Lung microvascular endothelial cell (primary cell): Measurements from ENCODE around the gene PKIB. TPM values are rescaled to one million over a fixed set of nuclear protein-coding genes. Genes with fewer than 3 reads are reported as not detected.
"Not testable (repeated sequence)": the region's sequence is repeated elsewhere in the genome, so short reads cannot be mapped to it uniquely, and the experiment has no call there.

Experiments
- DNase-seq, 2 donors: peaks; one replicate each; pipeline versions ENCODE4 v3.0.0 to v3.0.0-alpha.2; 2010; ENCODE audit warnings: low read depth in 2 of 2
- total RNA-seq: library from RNA; depleted of rRNA; stranded (reverse); fragments of >200 nt; gene quantifications from 2 replicates; pipeline ENCODE4 v1.2.1, GENCODE V29; 2014

Gene PKIB
- total RNA-seq, 1 donor from 2014 or later, result 0.20 TPM

- DNase-seq, result no peak
These were observed 10.7 kb downstream of the PKIB start for GRCh38 chr6:122620902-122621301.

DNA sequence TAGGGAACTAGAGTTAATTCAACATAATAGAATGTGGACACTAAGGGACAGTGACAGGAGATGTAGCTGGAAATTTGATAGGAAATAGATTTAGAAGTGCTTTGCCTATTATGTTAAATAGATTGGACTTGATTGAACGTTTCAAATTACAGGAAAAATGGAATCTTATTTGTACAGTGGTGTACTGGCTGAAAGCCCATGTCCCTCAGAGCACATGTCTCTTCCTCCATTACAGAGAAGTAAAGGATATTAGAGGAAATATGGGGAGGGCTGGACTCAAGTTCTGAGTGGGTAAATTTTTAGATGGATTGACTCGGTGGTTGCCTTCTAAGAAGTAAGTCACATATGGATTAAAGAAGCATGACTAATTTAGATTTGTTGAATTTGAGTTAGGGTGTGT lies 11.4 kb downstream of the PKIB start:
- DNase-seq, result no peak

DNA sequence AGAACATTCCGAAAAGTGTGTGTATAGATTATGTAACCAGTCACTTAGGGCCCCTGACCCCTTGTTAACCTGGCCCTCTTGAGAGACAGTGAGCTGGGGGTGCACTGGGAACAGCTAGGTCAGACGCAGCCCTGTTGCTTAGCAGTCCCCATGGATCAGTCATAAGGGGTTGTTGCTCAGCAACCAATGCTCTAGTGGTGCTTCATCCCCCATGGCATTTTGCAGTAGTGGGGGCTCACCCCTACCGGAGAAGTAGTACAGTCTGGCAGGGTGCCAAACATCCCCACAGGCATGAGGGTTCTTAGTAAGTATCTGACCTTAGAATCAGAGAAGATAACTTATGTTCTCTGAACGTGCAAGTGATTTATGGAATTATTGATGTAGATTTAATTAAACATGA lies 12.3 kb downstream of the PKIB start:
- DNase-seq, result no peak

- no peak for DNase-seq
These were observed 13.1 kb downstream of the PKIB start for GRCh38 chr6:122623279-122623678.

DNA sequence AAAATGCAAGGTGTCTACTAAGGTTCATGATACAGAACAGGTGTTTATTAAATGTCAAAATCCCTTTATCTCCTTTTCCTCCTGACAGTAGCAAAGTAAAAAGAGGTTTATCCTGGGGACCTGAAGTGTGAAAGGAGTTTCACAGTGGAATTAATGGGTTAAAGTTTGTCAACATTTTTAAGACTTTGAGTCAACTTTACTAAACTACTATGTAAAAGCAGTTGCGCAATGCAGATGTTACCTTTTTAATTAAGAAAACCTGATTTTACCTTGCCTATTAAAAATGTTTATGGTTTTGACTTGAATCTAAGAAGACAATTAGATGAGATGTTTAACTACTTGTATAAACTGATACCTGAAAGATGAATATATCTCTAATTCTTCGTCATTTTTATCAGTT lies 14.6 kb downstream of the PKIB start:
- DNase-seq, result no peak

DNA sequence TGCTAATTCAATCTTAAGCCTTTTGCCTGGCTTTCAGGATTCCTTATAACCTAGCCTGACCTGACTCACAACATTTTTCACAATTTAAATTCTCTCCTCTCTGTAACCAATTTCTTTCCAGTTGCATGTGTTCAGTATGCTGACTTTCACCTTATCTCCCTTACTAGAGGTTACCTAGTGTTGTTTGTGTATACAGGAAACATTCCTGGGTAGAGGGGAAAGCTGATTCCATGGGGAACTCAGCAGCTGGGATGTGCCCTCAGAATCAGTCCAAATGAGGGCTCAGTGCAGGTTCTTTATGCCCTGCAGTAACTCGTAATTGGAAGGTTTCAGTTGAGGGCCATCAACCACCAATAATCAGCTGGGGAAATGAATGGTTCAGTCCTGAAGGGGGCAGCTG lies 18.5 kb downstream of the PKIB start:
- no peak for DNase-seq

DNA sequence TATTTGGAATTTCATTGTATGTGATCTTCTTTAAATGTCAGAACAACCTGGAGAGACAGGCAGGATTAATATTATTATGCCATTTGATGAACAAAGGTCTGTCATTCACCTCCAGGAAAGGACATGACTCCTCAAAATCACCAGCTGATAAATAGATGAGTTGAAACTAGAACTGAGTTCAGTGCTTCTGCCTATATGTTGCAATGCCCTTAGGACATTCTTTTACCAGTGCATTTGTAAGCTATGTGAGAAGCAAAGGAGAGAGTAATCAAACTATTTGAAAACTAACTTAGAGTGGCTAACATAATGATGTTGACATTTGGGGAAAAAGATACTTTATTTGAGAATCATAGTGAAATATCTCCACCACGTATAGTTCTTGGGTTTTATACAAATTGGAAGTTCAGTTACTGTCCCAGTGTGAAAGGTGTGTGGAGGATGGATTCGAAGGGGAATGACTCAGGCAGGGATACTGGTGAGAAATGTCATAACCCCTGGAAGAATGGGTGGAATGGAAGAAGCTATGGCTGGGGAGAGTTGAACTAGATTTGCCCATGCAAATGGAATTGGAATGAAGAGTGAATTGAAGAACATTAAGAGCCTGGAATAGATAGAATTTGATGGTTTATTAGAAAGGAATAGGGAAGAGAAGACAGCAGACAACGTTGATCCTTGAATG lies 21.5 kb downstream of the PKIB start:
- DNase-seq, result no peak

DNA sequence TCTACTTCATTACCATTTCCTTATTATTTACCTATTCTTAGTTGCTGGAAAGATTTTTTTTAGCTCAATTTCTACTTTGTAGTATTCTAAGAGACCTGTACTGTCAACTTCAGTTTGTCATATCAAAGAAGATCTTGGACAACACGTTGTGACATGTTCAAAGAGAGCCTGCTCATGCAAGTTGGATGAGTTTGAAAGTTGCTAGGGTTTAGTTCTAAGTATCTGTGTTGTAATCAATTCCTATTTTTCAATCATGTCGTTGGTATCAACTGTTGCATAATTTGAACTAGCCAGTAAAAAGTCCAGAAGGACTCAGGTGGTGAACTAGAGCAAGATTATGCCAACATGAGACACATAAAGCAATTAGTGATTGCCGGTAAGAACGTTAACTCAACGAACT lies 30.2 kb downstream of the PKIB start:
- DNase-seq, result no peak

DNA sequence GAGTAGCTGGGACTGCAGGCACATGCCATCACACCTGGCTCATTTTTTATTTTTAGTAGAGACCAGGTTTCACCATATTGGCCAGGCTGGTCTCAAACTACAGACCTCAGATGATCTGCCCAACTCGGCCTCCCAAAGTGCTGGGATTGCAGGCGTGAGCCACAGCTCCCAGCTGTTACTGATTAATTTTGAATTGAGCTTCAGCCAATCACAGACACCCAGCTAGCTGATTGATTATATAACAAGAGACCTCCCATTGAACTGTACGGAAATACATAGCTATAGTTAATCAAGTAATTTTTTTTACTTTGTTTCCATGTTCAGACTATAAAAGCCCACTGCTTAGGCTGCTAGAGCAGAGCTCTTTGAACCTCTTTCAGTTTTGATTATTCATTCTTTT lies 31.6 kb downstream of the PKIB start:
- no peak for DNase-seq

- not testable (repeated sequence) for DNase-seq
These were observed 32.4 kb downstream of the PKIB start for GRCh38 chr6:122642604-122643003.

DNA sequence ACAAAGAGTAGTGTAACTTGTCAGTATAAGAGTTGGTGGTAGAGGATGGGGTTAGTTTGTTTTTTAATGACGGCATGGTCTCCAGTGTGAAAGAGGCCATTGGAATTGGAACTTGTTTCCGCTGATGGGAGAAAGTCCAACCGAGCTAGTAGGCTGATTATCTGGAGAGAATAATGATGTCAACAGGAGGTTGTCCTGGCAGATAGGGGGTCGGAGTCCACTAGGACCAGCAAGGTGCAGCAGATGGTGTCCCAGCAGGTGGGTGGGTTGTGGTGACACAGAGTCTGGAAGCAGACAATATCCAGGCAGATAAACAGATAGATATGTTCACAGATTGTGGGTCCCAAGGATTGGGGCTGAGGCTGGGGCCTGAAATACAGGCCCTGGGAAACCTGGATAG lies 35.1 kb downstream of the PKIB start:
- DNase-seq, result no peak

- no peak for DNase-seq
These were observed 37.6 kb downstream of the PKIB start for GRCh38 chr6:122647765-122648164.

GRCh38 chr6:122648726-122649125 lies 38.5 kb downstream of the PKIB start:
- DNase-seq, result no peak

GRCh38 chr6:122649701-122650100 lies 39.5 kb downstream of the PKIB start:
- DNase-seq, result no peak

DNA sequence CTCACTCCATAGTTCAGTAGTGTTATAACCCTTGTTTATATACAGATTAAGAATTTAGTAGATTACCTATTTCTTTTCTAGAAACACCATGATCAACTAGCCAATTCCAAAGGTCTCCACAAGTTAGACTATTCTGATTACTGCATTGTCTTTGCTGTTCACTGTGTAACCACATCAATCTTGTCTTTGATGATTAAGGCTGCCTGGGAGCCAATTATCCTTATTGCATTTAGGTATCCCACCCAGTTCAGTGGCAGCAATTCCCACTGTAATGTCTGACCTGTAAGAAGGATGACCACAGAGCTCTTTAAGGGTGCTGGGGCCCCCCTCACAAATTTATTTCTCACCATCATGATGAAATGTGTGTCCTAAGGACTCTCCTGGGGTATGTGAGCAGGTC lies 40.2 kb downstream of the PKIB start:
- DNase-seq, result no peak

DNA sequence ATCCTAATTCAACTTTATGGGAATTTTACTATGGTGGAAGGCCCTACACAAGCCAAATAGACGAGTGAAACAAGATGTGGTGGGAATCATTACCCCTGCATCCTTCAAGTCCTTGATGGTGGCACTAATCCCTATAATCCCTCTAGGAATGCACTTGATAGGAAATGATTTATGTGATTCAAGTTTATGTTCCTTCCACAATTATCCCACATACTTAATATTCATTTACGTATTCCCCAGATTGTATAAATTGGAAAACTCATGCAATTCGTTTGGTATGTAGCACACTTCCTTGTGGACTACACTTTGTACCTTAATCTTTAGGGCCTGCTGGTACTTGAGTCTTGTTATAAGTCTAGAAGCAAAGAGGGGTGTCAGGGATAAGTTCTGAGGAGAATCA lies 40.8 kb downstream of the PKIB start:
- DNase-seq, result no peak

DNA sequence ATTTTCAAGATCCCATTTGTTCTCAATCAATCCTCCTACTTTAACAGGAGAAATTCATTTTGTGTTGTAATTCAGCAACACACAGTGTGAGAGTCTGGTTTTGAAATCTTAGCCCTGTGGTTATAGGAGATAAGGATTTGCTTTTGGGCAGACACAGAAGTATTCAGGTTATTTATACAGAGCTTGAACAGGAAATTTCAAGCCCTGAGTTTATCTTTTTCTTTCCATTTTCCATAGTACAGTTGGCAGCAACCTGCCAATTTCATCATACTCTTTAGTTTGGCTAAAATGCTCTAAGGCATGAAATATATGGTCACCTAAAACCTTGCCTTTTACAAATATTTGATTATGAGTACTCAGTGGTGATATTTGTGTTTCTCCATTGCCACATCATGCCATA lies 41.4 kb downstream of the PKIB start:
- DNase-seq, result no peak

- no peak for DNase-seq
These were observed 42.2 kb downstream of the PKIB start for GRCh38 chr6:122652431-122652830.

- no peak for DNase-seq
These were observed 42.9 kb downstream of the PKIB start for GRCh38 chr6:122653094-122653493.

GRCh38 chr6:122654012-122654411 lies 43.8 kb downstream of the PKIB start:
- no peak for DNase-seq

DNA sequence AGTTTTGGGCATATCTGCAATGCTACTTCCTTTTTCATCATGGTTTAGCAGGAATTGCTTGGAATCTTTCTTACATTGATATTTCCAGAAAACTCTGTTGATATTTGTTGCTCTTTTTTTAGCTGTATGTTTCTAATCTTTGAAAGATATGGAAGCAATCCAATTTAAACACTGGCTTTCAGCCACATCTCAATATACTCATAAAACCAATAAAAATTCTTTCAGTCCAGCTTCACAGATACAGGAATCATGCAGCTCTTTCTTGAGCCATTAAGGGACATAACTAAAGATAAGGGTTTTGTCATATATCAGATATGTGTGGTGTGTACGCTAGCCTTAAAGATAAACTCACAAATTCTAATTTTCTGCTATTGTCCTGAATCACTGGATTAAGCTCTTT lies 47.4 kb downstream of the PKIB start:
- no peak for DNase-seq

GRCh38 chr6:122660296-122660695 lies 50.1 kb downstream of the PKIB start:
- no peak for DNase-seq

DNA sequence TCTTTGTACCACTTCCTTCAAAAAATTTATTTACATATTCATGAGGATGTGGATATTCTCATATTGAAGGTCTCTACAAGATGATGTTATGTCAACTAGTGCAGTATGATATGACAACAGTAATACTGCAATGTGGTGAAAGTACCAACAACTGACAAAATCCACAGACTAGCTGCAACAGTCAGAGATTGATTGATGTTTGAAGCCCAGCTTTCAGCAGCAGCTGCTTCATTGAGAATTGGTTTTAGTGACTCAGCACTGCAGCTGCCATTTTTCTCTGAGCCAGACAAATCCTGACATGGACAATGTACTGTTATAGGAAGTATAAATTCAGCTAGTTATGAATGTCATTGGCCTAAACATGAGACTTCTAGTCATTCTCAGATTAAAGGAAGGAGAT lies 53.8 kb downstream of the PKIB start:
- no peak for DNase-seq

- DNase-seq, result no peak
These were observed 55.7 kb downstream of the PKIB start for GRCh38 chr6:122665929-122666328.
